HG02973 (cell line): ENCODE measurements around the gene ESPN.

Source experiments
- ATAC-seq: cut with Tn5 transposase; IDR thresholded peaks from one replicate; pipeline ENCODE4 v1.9.1; 2021; ENCODE audit warnings: moderate library complexity; ENCODE audit not compliant: unreplicated experiment

ESPN gene

GRCh38 chr1:6495540-6496364 is 71.2 kb downstream of the ESPN start:
- ATAC-seq: no peak

- ATAC-seq: no peak
Measured at GRCh38 chr1:6496365-6496721, 71.8 kb downstream of the ESPN start.

GRCh38 chr1:6496890-6497214 is 72.3 kb downstream of the ESPN start:
- no peak for ATAC-seq

- ATAC-seq: no peak
Measured at GRCh38 chr1:6497215-6497866, 72.8 kb downstream of the ESPN start.

- no peak for ATAC-seq
Measured at GRCh38 chr1:6497867-6498575, 73.4 kb downstream of the ESPN start.

GRCh38 chr1:6498576-6499111 is 74.1 kb downstream of the ESPN start:
- no peak for ATAC-seq

GRCh38 chr1:6499296-6499695 is 74.7 kb downstream of the ESPN start:
- no peak for ATAC-seq

GRCh38 chr1:6500544-6501278 is 76.1 kb downstream of the ESPN start:
- ATAC-seq: no peak

- ATAC-seq: no peak
Measured at GRCh38 chr1:6501279-6501813, 76.8 kb downstream of the ESPN start.

- no peak for ATAC-seq
Measured at GRCh38 chr1:6502000-6502891, 77.7 kb downstream of the ESPN start.

GRCh38 chr1:6503884-6504602 is 79.5 kb downstream of the ESPN start:
- no peak for ATAC-seq

- ATAC-seq: no peak
Measured at GRCh38 chr1:6504887-6505286, 80.3 kb downstream of the ESPN start.

GRCh38 chr1:6505367-6506209 is 81.0 kb downstream of the ESPN start:
- no peak for ATAC-seq

- no peak for ATAC-seq
Measured at GRCh38 chr1:6506210-6507036, 81.8 kb downstream of the ESPN start.

GRCh38 chr1:6507037-6507428 is 82.5 kb downstream of the ESPN start:
- no peak for ATAC-seq

- no peak for ATAC-seq
Measured at GRCh38 chr1:6507461-6507911, 82.9 kb downstream of the ESPN start.

- ATAC-seq: no peak
Measured at GRCh38 chr1:6508154-6508815, 83.7 kb downstream of the ESPN start.
